Testis (tissue), 3 donors: Measurements from ENCODE around the gene FARS2. TPM values are rescaled to one million over a fixed set of nuclear protein-coding genes. Genes with fewer than 3 reads are reported as not detected.

ENCODE experiments used
- DNase-seq: peaks from one replicate; pipeline ENCODE4 v3.0.0-alpha.2; 2019
- H3K27ac ChIP-seq, 2 donors: fragments of 200-600 bp; sonication (generic); one replicate each; pipeline ENCODE4 v1.5.1; 2019
- H3K27me3 ChIP-seq: fragments of 200-600 bp; sonication (generic); one replicate; pipeline ENCODE4 v1.5.1; 2019
- H3K36me3 ChIP-seq: fragments of 200-600 bp; sonication (generic); one replicate; pipeline ENCODE4 v1.5.1; 2017; ENCODE audit warnings: low read depth; ENCODE audit errors: missing control alignments
- H3K4me1 ChIP-seq: fragments of 200-600 bp; sonication (generic); one replicate; pipeline ENCODE4 v1.5.1; 2019
- H3K4me3 ChIP-seq, 2 donors: fragments of 200-600 bp; sonication (generic); one replicate each; pipeline ENCODE4 v1.5.1; 2017 to 2019
- H3K9me3 ChIP-seq: fragments of 200-600 bp; sonication (generic); one replicate; pipeline ENCODE4 v1.5.1; 2017
- POLR2A ChIP-seq: fragments of 450-650 bp; IDR thresholded peaks from one replicate; pipeline ENCODE4 v1.6.1; 2017; ENCODE audit warnings: antibody characterized with exemption, mild to moderate bottlenecking, moderate library complexity
- WGBS, 2 donors: methylation state at CpG; one replicate each; pipeline ENCODE4 v1.1.5; 2018; 5-methylcytosine and 5-hydroxymethylcytosine counted together
- intact Hi-C: fragments of 100-400 bp; cut with DNase I; formaldehyde crosslinking; loops from one replicate; pipeline ENCODE4 v1.15.1; 2023; ENCODE audit warnings: low total_unique reads
- polyA plus RNA-seq: library from polyadenylated mRNA; stranded (reverse); fragments of 350-450 nt; fragmentation: Illumina TruSeq; extraction: RNeasy Lipid Tissue Mini Kit (QIAGEN cat#74804); gene quantifications from one replicate; pipeline ENCODE4 v1.2.3, GENCODE V29; 2014; ENCODE audit warnings: low read depth, low replicate concordance; ENCODE audit not compliant: insufficient read depth
- total RNA-seq, 2 donors: library from RNA; depleted of rRNA; stranded (reverse); fragments of >200 nt; gene quantifications; one replicate each; pipeline ENCODE4 v1.2.3, GENCODE V29; 2016
- TF ChIP-seq, protein P1 (sequence below), 3 experiments: fragments of 450-650 bp in 2 of 3; fragments of 200-600 bp in 1 of 3; sonication (generic) in 1 of 3; IDR thresholded peaks; one replicate each; pipeline ENCODE4 v1.5.1; 2016 to 2019; ENCODE audit warnings: antibody characterized with exemption in 3 of 3, mild to moderate bottlenecking in 2 of 3, moderate library complexity in 1 of 3

FARS2 gene
- total and polyA plus RNA-seq, 3 donors from 2014 or later: 15.4 to 26.8 (median 22.1) TPM

GRCh38 chr6:5466281-5467136 is 205.2 kb downstream of the FARS2 start:
- WGBS, 2 donors: 78 to 79% methylated on average over 5 of the region's 5 CpGs
- TF ChIP-seq POLR2A: no peak
- TF ChIP-seq, protein P1, sequence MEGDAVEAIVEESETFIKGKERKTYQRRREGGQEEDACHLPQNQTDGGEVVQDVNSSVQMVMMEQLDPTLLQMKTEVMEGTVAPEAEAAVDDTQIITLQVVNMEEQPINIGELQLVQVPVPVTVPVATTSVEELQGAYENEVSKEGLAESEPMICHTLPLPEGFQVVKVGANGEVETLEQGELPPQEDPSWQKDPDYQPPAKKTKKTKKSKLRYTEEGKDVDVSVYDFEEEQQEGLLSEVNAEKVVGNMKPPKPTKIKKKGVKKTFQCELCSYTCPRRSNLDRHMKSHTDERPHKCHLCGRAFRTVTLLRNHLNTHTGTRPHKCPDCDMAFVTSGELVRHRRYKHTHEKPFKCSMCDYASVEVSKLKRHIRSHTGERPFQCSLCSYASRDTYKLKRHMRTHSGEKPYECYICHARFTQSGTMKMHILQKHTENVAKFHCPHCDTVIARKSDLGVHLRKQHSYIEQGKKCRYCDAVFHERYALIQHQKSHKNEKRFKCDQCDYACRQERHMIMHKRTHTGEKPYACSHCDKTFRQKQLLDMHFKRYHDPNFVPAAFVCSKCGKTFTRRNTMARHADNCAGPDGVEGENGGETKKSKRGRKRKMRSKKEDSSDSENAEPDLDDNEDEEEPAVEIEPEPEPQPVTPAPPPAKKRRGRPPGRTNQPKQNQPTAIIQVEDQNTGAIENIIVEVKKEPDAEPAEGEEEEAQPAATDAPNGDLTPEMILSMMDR (IDR thresholded peaks at IDR 0.05): no peak
- H3K9me3 ChIP-seq: no peaks in the 10 kb centered on the region
- intact Hi-C loops: no loop called here
- H3K4me1 ChIP-seq: no peaks in the 10 kb centered on the region
- DNase-seq: no peak
- no peak overlapping the region for H3K4me3 ChIP-seq
- no peak overlapping the region for H3K27ac ChIP-seq
- H3K27me3 ChIP-seq: no peaks in the 10 kb centered on the region
- no peaks in the 10 kb centered on the region for H3K36me3 ChIP-seq

DNA sequence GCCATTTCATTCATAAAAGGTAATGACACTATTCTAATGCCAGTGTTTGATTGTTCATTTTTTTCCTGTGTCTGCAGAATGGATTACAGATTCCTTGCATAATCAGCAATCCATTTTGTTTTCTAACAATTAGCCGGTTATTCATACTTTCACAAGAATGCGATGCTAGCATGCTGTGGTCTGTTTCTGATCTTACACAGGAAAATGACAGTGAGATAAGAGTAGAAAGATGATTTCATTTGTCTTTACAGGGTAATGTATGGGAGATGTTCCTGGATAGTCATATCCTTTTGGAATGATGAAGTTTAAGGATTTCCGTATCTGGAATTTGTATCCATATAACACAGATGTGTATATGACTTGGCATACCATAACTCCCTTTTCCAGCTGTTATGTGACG is 207.3 kb downstream of the FARS2 start:
- Histone ChIP-seq H3K9me3 (no peaks in the 10 kb centered on the region), H3K27ac (no peak overlapping the region), H3K4me1 (no peaks in the 10 kb centered on the region), H3K4me3 (no peak overlapping the region), H3K27me3 (no peaks in the 10 kb centered on the region), H3K36me3 (no peaks in the 10 kb centered on the region)
- intact Hi-C loops: no loop called here
- TF ChIP-seq, protein P1 (IDR thresholded peaks at IDR 0.05): no peak
- no peak for TF ChIP-seq POLR2A
- WGBS, 2 donors: 93 to 95% methylated on average over 4 of the region's 4 CpGs
- no peak for DNase-seq

DNA sequence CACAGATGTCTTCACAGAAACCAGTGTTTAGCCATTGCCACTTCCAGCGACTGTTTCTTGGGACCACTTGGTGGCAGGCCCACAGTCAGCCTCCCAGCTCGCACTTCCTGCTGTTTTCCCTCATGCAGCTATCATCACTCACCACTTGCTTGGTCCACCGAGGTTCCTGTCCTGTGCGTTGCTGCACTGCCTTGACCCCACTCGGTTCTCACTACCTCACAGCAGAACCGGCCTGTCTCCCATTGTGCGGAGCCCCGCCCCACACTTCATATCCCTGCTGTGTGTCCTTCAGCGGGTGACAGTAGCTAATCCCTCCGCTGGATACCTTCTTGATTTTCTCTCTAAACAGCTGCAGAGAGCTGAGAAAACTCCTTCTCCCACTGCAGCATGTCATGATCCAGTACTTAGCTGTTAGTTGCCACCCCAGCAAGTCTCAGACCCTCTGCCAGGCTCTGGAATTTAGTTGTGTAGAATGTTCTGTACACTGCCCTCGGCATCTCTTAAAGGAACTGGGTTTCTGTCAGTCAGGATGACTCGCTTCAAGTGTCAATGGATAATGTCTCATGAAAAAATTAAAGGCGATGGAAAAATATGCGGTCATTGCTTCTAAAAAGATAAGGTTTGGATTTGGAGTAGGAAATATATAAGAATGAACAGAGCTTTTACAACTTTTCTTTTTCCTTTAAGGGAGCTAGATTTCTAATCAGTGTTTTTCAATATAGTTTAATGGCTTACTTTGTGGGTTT is 208.0 kb downstream of the FARS2 start:
- WGBS, 2 donors: 87 to 91% methylated on average over 14 of the region's 14 CpGs
- no peaks in the 10 kb centered on the region for H3K27me3 ChIP-seq
- no peaks in the 10 kb centered on the region for H3K36me3 ChIP-seq
- H3K27ac ChIP-seq: no peak overlapping the region
- DNase-seq: no peak
- H3K4me3 ChIP-seq: no peak overlapping the region
- no peaks in the 10 kb centered on the region for H3K4me1 ChIP-seq
- intact Hi-C loops: no loop called here
- TF ChIP-seq, protein P1 (IDR thresholded peaks at IDR 0.05): no peak
- no peak for TF ChIP-seq POLR2A
- H3K9me3 ChIP-seq: no peaks in the 10 kb centered on the region

DNA sequence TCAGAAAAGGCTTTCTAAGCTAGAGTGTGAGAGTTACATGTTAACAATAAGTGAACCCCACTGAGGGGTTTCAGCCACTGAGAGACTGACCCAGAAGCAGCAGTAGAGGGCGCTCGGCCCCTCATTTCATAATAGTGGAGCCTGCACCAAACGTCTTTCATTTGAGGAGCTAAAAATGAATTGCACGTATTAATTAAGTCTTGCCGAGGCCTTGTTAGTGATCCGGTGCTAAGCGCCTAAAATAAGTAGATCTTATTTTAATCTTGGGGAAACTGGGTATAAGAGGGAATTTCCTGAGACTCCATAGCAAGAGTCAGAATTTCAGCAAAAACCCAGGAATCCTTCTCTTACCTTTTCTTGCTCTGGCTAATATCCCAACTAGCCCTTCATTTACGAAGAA is 209.7 kb downstream of the FARS2 start:
- no peaks in the 10 kb centered on the region for H3K9me3 ChIP-seq
- H3K36me3 ChIP-seq: no peaks in the 10 kb centered on the region
- intact Hi-C loops: no loop called here
- TF ChIP-seq, protein P1 (IDR thresholded peaks at IDR 0.05): peak in 2 of 3 experiments; percentile 22 to 69
- no peak for TF ChIP-seq POLR2A
- no peak overlapping the region for H3K4me3 ChIP-seq
- 35 to 45% methylated on average over 8 of the region's 8 CpGs for WGBS, 2 donors
- H3K27me3 ChIP-seq: no peaks in the 10 kb centered on the region
- DNase-seq: peak; percentile 59
- no peak overlapping the region for H3K27ac ChIP-seq
- no peaks in the 10 kb centered on the region for H3K4me1 ChIP-seq
